GM21528 (cell line): ENCODE measurements around the gene UMAD1.

Experiments used
- ATAC-seq: cut with Tn5 transposase; IDR thresholded peaks from one replicate; pipeline ENCODE4 v1.9.1; 2021; ENCODE audit warnings: mild to moderate bottlenecking, moderate library complexity; ENCODE audit not compliant: unreplicated experiment, low FRiP score

The UMAD1 gene

DNA sequence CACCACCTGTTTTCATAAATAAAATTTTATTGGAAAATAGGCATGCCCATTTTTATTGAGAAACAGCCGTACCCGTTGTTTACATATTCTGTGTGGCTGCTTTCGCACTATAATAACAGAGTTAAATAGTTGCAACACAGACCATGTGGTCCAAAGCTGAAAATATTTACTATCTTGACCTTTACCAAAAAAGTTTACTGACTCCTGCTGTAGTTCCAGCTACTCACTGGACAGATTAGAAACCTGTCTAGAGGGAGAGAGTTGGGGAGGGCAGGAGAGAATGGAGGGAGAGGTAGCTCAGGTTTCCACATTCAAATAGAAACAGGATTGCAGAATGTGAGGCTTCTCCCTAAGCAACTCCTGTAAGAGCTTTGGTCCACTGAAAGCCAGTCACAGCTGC, 273.0 kb downstream of the UMAD1 start:
- no peak for ATAC-seq

- ATAC-seq: no peak
Observed at GRCh38 chr7:7914547-7914946, 274.0 kb downstream of the UMAD1 start.

DNA sequence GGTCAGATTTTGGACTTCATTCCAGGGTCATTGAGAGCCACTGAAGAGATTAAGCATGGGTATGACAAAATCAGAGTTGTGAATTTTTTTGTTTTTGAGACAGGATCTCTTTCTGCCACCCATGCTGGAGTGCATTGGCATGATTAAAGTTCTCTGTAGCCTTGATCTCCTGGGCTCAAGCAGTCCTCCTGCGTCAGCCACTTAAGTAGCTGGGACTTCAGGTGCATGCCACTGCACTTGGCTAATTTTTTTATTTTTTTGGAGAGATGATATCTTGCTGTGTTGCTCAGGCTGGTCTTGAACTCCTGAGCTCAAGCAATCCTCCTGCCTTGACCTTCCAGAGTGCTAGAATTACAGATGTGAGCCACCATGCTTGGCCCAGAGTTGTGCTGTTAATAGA, 275.5 kb downstream of the UMAD1 start:
- ATAC-seq: no peak

GRCh38 chr7:7917593-7917992, 277.0 kb downstream of the UMAD1 start:
- ATAC-seq: no peak

DNA sequence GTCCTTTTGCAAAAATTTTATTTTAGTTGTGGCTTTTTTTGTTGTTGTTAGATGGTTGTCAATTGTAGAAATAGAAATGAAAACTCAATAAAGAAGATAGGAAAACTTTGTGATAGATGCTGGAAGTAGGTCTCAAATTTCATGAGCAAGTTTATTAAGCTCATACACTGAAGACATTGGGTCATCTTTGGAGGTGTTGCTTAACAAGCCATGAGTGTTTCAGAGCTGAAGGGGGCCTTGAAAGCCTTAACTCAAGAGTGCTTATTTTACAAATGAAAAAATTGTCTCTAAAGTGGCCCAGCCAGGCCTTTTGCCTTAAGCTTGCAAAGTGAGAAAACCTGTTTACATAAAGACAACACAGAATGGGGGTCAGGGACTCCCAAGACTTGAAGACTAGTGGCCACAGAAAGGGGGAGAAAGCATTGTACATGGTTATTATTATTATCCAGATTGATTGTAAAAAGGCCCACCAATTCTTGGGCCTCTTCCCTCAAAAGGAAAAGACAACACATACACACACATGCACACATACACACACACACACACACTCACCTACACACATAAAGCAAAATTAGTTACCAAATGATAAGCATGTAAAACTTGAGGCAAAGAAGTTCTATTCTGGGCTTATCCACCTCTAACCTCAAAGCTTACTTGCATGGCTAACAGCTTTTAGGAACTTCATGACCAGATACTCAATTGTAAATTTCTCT, 278.3 kb downstream of the UMAD1 start:
- ATAC-seq: no peak

- ATAC-seq: no peak
Observed at GRCh38 chr7:7919449-7919945, 278.9 kb downstream of the UMAD1 start.

DNA sequence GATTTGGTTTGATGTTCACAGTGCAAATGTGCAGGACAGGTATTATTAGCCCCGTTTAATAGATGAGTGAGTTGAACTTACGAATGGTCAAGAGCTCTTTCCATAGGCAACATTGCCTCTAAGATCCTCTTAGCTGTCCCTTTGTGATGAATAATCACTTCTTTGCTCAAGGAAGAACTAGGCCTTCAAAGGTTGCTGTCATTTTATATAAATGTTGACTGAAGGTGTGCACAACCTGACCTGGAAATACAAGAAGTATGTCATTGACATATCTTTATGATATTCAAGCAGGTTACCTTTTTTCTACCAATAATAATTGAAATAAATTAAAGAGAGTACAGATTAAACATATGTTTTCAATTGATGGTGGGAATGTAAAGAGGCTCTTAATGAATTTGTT, 279.5 kb downstream of the UMAD1 start:
- no peak for ATAC-seq

DNA sequence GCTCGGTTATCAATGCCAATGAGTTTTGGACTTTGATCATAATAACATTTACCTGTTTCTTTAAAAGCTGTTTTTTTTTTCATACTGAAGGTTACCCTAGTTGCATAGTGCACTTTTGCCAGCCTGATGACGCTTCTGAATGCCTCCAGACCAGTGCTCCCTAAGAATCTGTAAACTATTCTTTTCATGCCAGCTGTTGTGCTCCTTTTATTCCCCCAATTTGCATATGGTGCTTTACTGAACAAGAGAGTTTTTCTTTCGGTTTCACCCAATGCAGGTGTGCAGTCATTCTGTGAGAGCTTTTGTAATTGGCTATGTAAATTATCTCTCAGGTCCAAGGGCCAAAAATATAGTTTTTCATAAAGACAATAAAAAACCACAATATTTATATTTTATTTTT, 279.9 kb downstream of the UMAD1 start:
- ATAC-seq: peak; percentile 90

DNA sequence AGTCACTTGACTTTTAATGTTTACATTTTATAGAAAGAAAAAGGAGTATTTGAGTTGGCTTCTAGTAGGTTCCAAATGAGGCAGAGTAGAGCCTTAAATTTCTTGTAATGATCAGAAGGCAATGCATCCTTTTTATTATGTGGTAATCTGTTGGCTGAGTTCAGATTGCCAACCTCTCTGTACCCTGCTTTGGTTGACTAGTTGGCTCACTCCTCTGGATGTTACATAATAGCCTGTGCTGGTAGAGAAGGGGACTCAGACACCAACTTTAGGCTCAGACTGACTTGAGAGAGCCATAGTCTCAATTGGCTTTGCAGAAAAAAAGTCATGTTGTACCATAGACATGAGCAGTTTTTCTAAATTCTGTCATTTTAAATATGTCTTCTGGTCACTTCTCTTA, 281.3 kb downstream of the UMAD1 start:
- ATAC-seq: no peak

- ATAC-seq: no peak
Observed at GRCh38 chr7:7922684-7923385, 282.3 kb downstream of the UMAD1 start.

GRCh38 chr7:7923818-7924217, 283.3 kb downstream of the UMAD1 start:
- ATAC-seq: no peak

GRCh38 chr7:7924303-7924702, 283.8 kb downstream of the UMAD1 start:
- ATAC-seq: no peak
